Measurements from ENCODE around the gene PDZD7. TPM values are rescaled to one million over a fixed set of nuclear protein-coding genes. Genes with fewer than 3 reads are reported as not detected.
A peak's percentile ranks its signal among the peaks of the same experiment; 100 is the strongest.

Gene PDZD7
- total and polyA plus RNA-seq, 9 of the 15 experiments (the other 6 are each of a cell fraction or from before 2014, with no cell fraction given): 0.04 to 0.24 (median 0.08) TPM; not detected in 3

DNA sequence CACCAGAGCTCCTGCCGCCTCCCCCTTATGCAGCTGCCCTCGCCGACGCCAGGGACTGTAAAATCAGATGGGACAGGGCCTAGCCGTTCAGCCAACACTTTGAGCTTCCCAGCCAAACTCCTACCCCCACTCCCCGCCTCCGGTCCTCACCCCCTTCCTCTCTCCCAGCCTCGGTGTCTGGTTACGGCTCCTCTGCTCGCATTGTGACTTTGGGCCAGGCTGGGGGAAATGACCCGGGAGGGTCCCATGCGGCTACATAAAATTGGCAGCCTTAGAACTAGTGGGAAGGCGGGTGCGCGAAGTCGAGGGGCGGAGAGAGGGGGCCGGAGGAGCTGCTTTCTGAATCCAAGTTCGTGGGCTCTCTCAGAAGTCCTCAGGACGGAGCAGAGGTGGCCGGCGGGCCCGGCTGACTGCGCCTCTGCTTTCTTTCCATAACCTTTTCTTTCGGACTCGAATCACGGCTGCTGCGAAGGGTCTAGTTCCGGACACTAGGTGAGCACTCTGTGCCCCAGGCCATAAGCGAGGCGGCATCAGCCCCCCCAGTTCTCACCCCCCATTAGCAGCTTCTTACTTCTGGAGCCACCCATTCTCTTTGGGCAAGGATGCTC is 30.8 kb upstream of the PDZD7 start, which contains the start of gene KAZALD1 (continued):
- TF ChIP-seq UBTF (IDR thresholded peaks at IDR 0.05; ENCODE audit: borderline replicate concordance in 1 of 2, low read depth in 2 of 2, low read length in 2 of 2) (0 out of 4 replicates have a peak, but pooled peaks of 1 of the 2 experiments have one; percentile 34), RBM22 (IDR thresholded peaks at IDR 0.05; ENCODE audit: low read depth, low read length, poor library complexity, severe bottlenecking) (peak; percentile 35), CHD1 (IDR thresholded peaks at IDR 0.05; ENCODE audit: low read length) (peak; percentile 50), SAP30 (IDR thresholded peaks at IDR 0.05; ENCODE audit: borderline replicate concordance, insufficient read depth, low read depth, low read length, poor library complexity, severe bottlenecking) (peak; percentile 25), ZNF263 (CRISPR knock-in tag; IDR thresholded peaks at IDR 0.05; ENCODE audit: borderline replicate concordance) (0 out of 2 replicates have a peak, but pooled peaks have one; percentile 9)
